ENCODE results near the gene CDC42BPG. TPM values are rescaled to one million over a fixed set of nuclear protein-coding genes. Genes with fewer than 3 reads are reported as not detected.

The CDC42BPG gene
- total RNA-seq, 1 experiment from 2014 or later: 21.6 TPM

DNA sequence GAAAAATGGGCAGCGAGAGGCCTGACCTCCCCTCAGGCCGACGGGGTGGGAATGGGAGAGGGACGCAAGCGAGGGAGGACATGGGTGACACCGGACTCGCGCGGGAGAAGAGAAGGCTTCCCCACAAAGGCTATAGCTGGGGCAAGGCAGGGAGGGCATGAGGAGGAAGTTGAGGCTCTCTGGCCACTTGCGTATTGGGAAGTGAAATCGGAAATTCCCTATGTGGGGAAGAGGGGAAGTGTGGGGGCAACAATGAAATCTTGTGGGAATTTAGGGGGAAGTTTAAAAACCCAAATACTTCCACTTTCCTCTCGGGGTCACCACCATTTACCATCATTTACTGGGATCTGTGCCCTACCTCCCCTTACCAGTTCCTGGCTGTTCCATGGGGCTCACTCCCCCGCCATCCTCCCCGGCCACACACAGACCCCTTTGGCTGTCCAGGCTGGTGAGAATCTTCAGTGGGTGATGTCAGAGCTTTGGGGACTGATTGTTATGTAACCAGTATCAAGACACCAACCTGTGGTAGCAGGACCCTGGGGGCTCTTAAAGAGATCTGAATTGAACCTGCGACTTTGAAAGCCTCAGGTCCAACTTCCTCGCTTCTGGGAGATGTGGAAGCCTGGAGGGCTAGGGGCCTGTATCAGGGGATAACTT lies 34.9 kb upstream of the CDC42BPG start:
- TF ChIP-seq, protein P1, sequence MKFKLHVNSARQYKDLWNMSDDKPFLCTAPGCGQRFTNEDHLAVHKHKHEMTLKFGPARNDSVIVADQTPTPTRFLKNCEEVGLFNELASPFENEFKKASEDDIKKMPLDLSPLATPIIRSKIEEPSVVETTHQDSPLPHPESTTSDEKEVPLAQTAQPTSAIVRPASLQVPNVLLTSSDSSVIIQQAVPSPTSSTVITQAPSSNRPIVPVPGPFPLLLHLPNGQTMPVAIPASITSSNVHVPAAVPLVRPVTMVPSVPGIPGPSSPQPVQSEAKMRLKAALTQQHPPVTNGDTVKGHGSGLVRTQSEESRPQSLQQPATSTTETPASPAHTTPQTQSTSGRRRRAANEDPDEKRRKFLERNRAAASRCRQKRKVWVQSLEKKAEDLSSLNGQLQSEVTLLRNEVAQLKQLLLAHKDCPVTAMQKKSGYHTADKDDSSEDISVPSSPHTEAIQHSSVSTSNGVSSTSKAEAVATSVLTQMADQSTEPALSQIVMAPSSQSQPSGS (CRISPR knock-in tag; IDR thresholded peaks at IDR 0.05; ENCODE audit: borderline replicate concordance, low read depth): no peak
- TF ChIP-seq NR1H2 (CRISPR knock-in tag; IDR thresholded peaks at IDR 0.05) (no peak), NFATC4 (CRISPR knock-in tag; IDR thresholded peaks at IDR 0.05) (no peak), ZNF138 (CRISPR knock-in tag; conservative IDR thresholded peaks at IDR 0.05) (no peak), FOXK1 (CRISPR knock-in tag; IDR thresholded peaks at IDR 0.05) (no peak), CBFB (CRISPR knock-in tag; IDR thresholded peaks at IDR 0.05; ENCODE audit: low read depth) (no peak), ZNF671 (CRISPR knock-in tag; IDR thresholded peaks at IDR 0.05) (no peak)
- TF ChIP-seq, protein P2, sequence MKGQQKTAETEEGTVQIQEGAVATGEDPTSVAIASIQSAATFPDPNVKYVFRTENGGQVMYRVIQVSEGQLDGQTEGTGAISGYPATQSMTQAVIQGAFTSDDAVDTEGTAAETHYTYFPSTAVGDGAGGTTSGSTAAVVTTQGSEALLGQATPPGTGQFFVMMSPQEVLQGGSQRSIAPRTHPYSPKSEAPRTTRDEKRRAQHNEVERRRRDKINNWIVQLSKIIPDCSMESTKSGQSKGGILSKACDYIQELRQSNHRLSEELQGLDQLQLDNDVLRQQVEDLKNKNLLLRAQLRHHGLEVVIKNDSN (CRISPR knock-in tag; IDR thresholded peaks at IDR 0.05): no peak
- TF ChIP-seq, protein P3, sequence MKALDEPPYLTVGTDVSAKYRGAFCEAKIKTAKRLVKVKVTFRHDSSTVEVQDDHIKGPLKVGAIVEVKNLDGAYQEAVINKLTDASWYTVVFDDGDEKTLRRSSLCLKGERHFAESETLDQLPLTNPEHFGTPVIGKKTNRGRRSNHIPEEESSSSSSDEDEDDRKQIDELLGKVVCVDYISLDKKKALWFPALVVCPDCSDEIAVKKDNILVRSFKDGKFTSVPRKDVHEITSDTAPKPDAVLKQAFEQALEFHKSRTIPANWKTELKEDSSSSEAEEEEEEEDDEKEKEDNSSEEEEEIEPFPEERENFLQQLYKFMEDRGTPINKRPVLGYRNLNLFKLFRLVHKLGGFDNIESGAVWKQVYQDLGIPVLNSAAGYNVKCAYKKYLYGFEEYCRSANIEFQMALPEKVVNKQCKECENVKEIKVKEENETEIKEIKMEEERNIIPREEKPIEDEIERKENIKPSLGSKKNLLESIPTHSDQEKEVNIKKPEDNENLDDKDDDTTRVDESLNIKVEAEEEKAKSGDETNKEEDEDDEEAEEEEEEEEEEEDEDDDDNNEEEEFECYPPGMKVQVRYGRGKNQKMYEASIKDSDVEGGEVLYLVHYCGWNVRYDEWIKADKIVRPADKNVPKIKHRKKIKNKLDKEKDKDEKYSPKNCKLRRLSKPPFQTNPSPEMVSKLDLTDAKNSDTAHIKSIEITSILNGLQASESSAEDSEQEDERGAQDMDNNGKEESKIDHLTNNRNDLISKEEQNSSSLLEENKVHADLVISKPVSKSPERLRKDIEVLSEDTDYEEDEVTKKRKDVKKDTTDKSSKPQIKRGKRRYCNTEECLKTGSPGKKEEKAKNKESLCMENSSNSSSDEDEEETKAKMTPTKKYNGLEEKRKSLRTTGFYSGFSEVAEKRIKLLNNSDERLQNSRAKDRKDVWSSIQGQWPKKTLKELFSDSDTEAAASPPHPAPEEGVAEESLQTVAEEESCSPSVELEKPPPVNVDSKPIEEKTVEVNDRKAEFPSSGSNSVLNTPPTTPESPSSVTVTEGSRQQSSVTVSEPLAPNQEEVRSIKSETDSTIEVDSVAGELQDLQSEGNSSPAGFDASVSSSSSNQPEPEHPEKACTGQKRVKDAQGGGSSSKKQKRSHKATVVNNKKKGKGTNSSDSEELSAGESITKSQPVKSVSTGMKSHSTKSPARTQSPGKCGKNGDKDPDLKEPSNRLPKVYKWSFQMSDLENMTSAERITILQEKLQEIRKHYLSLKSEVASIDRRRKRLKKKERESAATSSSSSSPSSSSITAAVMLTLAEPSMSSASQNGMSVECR (CRISPR knock-in tag; IDR thresholded peaks at IDR 0.05; ENCODE audit: borderline replicate concordance): no peak
- TF ChIP-seq, protein P4, sequence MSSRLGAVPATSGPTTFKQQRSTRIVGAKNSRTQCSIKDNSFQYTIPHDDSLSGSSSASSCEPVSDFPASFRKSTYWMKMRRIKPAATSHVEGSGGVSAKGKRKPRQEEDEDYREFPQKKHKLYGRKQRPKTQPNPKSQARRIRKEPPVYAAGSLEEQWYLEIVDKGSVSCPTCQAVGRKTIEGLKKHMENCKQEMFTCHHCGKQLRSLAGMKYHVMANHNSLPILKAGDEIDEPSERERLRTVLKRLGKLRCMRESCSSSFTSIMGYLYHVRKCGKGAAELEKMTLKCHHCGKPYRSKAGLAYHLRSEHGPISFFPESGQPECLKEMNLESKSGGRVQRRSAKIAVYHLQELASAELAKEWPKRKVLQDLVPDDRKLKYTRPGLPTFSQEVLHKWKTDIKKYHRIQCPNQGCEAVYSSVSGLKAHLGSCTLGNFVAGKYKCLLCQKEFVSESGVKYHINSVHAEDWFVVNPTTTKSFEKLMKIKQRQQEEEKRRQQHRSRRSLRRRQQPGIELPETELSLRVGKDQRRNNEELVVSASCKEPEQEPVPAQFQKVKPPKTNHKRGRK (CRISPR knock-in tag; IDR thresholded peaks at IDR 0.05; ENCODE audit: borderline replicate concordance): no peak
- no peak for ATAC-seq
- H3K4me3 Mint-ChIP-seq: peak overlapping the region; percentile 98
- CTCF ChIA-PET: interaction anchor here (0.9 to 22.9 kb wide), 6 partner anchors 9 to 32 kb away, joined by 4 to 372 read pairs (median 14); partner anchors contain the start of gene CDC42BPG
- H3K4me1 Mint-ChIP-seq: peaks cover 20% of the 10 kb centered on the region
- POLR2A ChIA-PET: interaction anchor here (1.1 to 1.2 kb wide), 2 partner anchors 9 to 15 kb away, joined by 3 to 10 read pairs; no protein-coding TSS in a partner anchor
- H3K27me3 Mint-ChIP-seq (ENCODE audit: low read depth): peaks cover 7% of the 10 kb centered on the region
- no peak for DNase-seq (ENCODE audit: low spot score)
- no peaks in the 10 kb centered on the region for H3K9me3 Mint-ChIP-seq
- peak overlapping the region; percentile 92 for H3K27ac Mint-ChIP-seq
- no peaks in the 10 kb centered on the region for H3K36me3 Mint-ChIP-seq

DNA sequence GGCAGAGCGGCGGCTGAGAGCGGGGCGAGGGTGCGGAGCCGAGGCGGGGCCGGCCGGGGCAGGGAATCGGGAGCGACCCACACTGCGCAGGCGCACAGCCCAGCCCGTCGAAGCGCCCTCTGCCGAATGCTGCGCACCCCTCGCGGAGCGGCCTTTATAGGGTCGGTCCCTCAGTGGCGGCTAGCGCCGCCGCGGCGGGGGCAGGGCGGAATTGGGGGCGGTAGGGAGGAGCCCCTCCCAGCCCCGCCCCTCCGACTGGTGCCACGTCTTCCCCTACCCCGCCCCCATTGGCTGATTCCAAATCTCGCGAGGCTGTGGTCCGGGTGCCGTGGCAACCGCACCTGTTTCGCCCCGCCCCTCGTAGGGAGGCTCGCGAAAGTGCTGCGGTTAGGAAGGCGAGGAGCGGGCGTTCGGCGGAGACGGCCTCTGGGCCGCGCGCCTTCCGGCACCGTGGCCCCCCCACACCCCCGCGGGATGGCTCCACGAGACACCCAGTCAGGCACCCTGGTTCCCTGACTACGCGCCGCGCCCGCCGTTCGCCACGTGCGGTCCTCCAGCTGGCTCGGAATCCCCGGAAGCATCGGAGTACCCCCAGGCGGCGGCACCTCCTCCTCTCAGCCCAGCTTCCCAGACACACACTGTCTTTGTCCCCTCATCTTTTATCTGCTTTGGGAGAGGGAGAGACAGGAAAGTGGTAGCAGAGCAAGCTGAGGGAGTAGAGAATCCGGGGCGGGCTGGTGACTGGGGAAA lies 34.2 kb upstream of the CDC42BPG start, which contains the start of gene EHD1:
EHD1 (minus strand) TSS at position 128 of the 750 bp plus-strand sequence. CDS start 157 bp downstream, outside the sequence.
- peak; percentile 99 for DNase-seq (ENCODE audit: low spot score)
- Mint-ChIP-seq H3K9me3 (no peaks in the 10 kb centered on the region), H3K27me3 (ENCODE audit: low read depth) (peaks cover 7% of the 10 kb centered on the region), H3K4me1 (peaks cover 20% of the 10 kb centered on the region), H3K36me3 (no peaks in the 10 kb centered on the region), H3K4me3 (peak within 1 kb of the TSS; percentile 98), H3K27ac (peak within 1 kb of the TSS; percentile 92)
- ATAC-seq: peak; percentile 89
- ChIA-PET POLR2A (interaction anchor here (0.6 to 2.4 kb wide), 5 partner anchors 10 to 316 kb away, joined by 3 to 10 read pairs (median 3); no protein-coding TSS in a partner anchor), CTCF (interaction anchor here (0.7 to 22.9 kb wide), 8 partner anchors 10 to 57 kb away, joined by 3 to 372 read pairs (median 8); partner anchors contain the start of gene CDC42BPG)
- no peak for TF ChIP-seq GABPB1 (CRISPR knock-in tag; IDR thresholded peaks at IDR 0.05)
- TF ChIP-seq, protein P5, sequence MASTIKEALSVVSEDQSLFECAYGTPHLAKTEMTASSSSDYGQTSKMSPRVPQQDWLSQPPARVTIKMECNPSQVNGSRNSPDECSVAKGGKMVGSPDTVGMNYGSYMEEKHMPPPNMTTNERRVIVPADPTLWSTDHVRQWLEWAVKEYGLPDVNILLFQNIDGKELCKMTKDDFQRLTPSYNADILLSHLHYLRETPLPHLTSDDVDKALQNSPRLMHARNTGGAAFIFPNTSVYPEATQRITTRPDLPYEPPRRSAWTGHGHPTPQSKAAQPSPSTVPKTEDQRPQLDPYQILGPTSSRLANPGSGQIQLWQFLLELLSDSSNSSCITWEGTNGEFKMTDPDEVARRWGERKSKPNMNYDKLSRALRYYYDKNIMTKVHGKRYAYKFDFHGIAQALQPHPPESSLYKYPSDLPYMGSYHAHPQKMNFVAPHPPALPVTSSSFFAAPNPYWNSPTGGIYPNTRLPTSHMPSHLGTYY (CRISPR knock-in tag; IDR thresholded peaks at IDR 0.05): no peak
- TF ChIP-seq, protein P6, sequence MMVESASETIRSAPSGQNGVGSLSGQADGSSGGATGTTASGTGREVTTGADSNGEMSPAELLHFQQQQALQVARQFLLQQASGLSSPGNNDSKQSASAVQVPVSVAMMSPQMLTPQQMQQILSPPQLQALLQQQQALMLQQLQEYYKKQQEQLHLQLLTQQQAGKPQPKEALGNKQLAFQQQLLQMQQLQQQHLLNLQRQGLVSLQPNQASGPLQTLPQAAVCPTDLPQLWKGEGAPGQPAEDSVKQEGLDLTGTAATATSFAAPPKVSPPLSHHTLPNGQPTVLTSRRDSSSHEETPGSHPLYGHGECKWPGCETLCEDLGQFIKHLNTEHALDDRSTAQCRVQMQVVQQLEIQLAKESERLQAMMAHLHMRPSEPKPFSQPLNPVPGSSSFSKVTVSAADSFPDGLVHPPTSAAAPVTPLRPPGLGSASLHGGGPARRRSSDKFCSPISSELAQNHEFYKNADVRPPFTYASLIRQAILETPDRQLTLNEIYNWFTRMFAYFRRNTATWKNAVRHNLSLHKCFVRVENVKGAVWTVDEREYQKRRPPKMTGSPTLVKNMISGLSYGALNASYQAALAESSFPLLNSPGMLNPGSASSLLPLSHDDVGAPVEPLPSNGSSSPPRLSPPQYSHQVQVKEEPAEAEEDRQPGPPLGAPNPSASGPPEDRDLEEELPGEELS (CRISPR knock-in tag; IDR thresholded peaks at IDR 0.05): peak; percentile 42; the same call in 1 of the 2 replicates
- TF ChIP-seq, protein P7, sequence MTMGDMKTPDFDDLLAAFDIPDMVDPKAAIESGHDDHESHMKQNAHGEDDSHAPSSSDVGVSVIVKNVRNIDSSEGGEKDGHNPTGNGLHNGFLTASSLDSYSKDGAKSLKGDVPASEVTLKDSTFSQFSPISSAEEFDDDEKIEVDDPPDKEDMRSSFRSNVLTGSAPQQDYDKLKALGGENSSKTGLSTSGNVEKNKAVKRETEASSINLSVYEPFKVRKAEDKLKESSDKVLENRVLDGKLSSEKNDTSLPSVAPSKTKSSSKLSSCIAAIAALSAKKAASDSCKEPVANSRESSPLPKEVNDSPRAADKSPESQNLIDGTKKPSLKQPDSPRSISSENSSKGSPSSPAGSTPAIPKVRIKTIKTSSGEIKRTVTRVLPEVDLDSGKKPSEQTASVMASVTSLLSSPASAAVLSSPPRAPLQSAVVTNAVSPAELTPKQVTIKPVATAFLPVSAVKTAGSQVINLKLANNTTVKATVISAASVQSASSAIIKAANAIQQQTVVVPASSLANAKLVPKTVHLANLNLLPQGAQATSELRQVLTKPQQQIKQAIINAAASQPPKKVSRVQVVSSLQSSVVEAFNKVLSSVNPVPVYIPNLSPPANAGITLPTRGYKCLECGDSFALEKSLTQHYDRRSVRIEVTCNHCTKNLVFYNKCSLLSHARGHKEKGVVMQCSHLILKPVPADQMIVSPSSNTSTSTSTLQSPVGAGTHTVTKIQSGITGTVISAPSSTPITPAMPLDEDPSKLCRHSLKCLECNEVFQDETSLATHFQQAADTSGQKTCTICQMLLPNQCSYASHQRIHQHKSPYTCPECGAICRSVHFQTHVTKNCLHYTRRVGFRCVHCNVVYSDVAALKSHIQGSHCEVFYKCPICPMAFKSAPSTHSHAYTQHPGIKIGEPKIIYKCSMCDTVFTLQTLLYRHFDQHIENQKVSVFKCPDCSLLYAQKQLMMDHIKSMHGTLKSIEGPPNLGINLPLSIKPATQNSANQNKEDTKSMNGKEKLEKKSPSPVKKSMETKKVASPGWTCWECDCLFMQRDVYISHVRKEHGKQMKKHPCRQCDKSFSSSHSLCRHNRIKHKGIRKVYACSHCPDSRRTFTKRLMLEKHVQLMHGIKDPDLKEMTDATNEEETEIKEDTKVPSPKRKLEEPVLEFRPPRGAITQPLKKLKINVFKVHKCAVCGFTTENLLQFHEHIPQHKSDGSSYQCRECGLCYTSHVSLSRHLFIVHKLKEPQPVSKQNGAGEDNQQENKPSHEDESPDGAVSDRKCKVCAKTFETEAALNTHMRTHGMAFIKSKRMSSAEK (CRISPR knock-in tag; IDR thresholded peaks at IDR 0.05; ENCODE audit: borderline replicate concordance): no peak
- TF ChIP-seq ZNF219 (CRISPR knock-in tag; IDR thresholded peaks at IDR 0.05; ENCODE audit: borderline replicate concordance): 0 out of 2 replicates have a peak, but pooled peaks have one; percentile 57
